PC-3 (cell line): ENCODE data around the gene CCDC86.

Experiments used
- EZH2 ChIP-seq: fragments of 300-600 bp; sonication (generic); IDR thresholded peaks from one replicate; pipeline ENCODE4 v1.6.1; 2017; ENCODE audit warnings: antibody characterized with exemption, mild to moderate bottlenecking, low read length; ENCODE audit not compliant: unreplicated experiment
- EZH2phosphoT487 ChIP-seq: fragments of 300-600 bp; sonication (generic); IDR thresholded peaks from 2 replicates; pipeline ENCODE4 v1.6.1; 2018; ENCODE audit warnings: mild to moderate bottlenecking, antibody characterized with exemption, low read length, borderline replicate concordance
- TF ChIP-seq, protein P1 (sequence below): fragments of 300-600 bp; sonication (generic); conservative IDR thresholded peaks from 2 replicates; pipeline ENCODE4 v1.5.1; 2017; ENCODE audit warnings: antibody characterized with exemption, low read depth, mild to moderate bottlenecking, low read length

DNA sequence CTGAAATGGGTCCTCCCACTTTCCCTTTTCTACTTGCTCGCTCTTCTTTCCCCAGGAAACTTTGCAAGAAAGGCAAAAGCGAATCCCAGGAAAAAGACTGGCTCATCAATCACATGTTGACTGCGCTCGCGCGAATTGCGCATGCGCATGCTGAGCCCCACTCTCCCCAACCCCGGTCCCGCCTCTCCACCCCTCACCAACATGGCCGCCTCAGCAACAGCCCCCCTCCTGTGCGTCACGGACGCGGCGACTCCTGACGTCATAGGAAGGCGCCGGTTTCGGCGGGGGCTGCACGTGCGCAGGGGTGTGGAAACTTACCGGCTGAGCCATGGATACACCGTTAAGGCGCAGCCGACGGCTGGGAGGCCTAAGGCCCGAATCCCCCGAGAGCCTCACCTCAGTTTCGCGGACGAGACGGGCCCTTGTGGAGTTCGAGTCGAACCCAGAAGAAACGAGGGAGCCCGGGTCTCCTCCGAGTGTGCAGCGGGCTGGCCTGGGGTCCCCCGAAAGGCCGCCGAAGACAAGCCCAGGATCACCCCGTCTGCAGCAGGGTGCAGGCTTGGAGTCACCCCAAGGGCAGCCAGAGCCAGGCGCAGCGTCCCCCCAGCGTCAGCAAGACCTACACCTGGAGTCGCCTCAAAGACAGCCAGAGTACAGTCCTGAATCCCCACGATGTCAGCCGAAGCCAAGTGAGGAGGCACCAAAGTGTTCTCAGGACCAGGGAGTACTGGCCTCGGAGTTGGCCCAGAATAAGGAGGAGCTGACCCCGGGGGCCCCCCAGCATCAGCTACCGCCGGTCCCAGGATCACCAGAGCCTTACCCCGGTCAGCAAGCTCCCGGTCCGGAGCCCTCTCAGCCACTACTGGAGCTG is at the start of gene CCDC86:
- TF ChIP-seq, protein P1, sequence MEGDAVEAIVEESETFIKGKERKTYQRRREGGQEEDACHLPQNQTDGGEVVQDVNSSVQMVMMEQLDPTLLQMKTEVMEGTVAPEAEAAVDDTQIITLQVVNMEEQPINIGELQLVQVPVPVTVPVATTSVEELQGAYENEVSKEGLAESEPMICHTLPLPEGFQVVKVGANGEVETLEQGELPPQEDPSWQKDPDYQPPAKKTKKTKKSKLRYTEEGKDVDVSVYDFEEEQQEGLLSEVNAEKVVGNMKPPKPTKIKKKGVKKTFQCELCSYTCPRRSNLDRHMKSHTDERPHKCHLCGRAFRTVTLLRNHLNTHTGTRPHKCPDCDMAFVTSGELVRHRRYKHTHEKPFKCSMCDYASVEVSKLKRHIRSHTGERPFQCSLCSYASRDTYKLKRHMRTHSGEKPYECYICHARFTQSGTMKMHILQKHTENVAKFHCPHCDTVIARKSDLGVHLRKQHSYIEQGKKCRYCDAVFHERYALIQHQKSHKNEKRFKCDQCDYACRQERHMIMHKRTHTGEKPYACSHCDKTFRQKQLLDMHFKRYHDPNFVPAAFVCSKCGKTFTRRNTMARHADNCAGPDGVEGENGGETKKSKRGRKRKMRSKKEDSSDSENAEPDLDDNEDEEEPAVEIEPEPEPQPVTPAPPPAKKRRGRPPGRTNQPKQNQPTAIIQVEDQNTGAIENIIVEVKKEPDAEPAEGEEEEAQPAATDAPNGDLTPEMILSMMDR = no peak
- TF ChIP-seq EZH2 (no peak), EZH2phosphoT487 (no peak)
